ENCODE data around the gene C1orf35.

C1orf35 gene

DNA sequence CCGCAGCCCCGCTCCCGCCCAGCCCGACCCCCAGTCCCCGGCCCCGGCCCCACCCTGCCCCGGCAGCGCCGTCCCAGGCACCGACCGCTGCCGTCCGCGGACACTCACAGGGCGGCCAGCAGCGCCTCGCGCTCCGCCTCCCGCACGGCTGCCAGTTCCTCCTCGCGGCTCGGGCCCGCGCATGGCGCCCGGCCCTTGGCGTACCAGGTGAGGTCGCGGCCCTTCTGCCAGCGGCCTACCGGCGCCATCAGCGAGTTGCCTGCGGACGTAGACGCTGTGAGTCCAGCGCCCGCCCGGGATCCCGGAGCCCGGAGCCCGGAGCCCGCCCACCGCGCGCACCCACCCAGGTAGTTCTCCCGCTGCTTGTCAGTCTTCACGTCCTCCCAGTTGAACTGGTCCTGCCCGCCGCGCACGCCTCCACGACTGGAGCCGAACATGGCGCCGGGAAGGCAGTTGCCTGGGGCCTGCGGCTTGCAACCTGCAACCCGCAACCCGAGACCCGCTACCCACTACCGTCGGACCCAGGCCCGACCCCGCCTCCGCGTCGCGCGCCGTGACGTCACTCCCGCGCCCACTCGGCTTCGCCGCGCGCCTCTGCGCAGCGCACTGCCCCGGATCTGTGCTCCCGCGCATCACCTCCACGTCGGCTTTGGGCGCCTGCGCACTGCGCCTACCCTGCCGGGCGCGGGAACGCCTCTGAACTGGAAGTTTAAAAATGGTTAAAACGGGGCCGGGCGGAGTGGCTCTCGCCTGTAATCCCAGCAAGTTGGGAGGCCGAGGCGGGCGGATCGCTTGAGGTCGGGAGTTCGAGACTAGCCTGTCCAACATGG, at the start of gene C1orf35:
TSS of gene C1orf35 (minus strand) at position 535 of the 830 bp plus-strand sequence. CDS start at position 437, 98 bp downstream.
- peak; percentile 86 for ATAC-seq
- no peak for TF ChIP-seq ZNF8 (CRISPR knock-in tag; IDR thresholded peaks at IDR 0.05)
- TF ChIP-seq, protein P1, sequence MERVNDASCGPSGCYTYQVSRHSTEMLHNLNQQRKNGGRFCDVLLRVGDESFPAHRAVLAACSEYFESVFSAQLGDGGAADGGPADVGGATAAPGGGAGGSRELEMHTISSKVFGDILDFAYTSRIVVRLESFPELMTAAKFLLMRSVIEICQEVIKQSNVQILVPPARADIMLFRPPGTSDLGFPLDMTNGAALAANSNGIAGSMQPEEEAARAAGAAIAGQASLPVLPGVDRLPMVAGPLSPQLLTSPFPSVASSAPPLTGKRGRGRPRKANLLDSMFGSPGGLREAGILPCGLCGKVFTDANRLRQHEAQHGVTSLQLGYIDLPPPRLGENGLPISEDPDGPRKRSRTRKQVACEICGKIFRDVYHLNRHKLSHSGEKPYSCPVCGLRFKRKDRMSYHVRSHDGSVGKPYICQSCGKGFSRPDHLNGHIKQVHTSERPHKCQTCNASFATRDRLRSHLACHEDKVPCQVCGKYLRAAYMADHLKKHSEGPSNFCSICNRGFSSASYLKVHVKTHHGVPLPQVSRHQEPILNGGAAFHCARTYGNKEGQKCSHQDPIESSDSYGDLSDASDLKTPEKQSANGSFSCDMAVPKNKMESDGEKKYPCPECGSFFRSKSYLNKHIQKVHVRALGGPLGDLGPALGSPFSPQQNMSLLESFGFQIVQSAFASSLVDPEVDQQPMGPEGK (CRISPR knock-in tag; IDR thresholded peaks at IDR 0.05; ENCODE audit: borderline replicate concordance), result no peak

DNA sequence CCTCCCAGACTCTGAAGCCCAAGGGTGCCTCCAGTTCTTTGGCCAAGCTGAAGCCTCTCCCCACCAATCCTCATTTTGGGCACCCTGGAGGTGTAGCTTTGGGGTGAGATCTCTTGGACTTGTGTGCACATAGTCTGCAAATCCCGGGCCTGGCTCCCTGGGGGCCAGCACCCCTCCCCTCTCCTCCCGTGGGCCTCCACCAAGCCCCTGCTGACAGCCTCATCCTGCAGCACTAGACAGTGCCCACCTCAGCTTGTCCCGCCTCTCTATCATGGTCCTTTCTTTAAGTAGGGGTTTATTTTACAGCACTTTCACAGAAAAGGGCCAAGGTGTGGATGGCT, 49.8 kb upstream of the C1orf35 start:
- TF ChIP-seq RARB (CRISPR knock-in tag; IDR thresholded peaks at IDR 0.05), result no peak
- no peak for TF ChIP-seq ESRRG (CRISPR knock-in tag; IDR thresholded peaks at IDR 0.05)
- no peak for TF ChIP-seq GLIS3 (CRISPR knock-in tag; IDR thresholded peaks at IDR 0.05)
- no peak for TF ChIP-seq ZC3H10 (CRISPR knock-in tag; IDR thresholded peaks at IDR 0.05)
- ATAC-seq, result no peak

DNA sequence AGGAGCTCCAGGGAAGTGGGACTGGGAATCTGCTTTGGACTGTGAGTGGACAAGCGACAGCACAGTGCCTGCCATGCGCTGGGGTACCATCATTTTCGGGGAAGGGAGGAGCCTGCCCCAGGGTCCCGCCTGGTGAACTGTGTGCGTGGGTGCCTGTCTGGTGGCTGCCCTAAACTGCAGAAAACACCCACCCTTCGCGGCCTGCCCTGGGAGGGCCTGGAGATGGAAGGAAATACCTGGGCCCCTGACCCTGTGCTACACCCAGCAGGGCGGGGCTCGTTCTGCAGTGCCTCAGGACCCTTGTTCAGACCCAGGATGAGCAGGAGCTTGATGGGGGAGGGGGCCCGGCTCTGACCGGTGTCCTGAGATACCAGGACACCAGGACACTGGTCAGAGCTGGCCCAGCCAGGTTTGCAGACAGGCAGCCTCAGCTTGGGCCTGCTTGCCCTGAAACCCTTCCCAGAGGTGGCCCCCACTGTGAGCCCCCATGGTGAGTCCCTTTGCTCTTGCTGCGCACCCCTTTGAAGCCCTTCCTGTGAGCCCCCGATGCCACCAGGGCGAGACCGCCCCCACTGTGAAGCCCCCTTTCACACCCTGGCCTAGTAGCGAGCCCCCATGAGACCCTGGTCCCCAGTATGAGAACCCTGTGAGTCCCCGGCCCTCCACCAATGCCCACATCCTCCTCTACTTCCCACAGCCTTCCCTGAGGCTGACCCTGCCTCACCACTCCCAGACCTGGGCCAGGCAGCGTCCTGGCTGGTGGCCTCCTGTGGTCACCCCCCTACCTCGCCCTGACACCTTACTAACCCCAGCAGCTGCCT, 49.2 kb upstream of the C1orf35 start:
- TF ChIP-seq ZNF70 (CRISPR knock-in tag; IDR thresholded peaks at IDR 0.05), result no peak
- no peak for TF ChIP-seq RARB (CRISPR knock-in tag; IDR thresholded peaks at IDR 0.05)
- no peak for TF ChIP-seq BACH2 (CRISPR knock-in tag; IDR thresholded peaks at IDR 0.05; ENCODE audit: borderline replicate concordance)
- no peak for TF ChIP-seq ESRRG (CRISPR knock-in tag; IDR thresholded peaks at IDR 0.05)
- TF ChIP-seq PPARA (CRISPR knock-in tag; IDR thresholded peaks at IDR 0.05; ENCODE audit: borderline replicate concordance), result no peak
- TF ChIP-seq ARNTL (CRISPR knock-in tag; IDR thresholded peaks at IDR 0.05; ENCODE audit: borderline replicate concordance, low read depth), result no peak
- TF ChIP-seq TCF4 (CRISPR knock-in tag; IDR thresholded peaks at IDR 0.05; ENCODE audit: borderline replicate concordance), result no peak
- TF ChIP-seq, protein P2, sequence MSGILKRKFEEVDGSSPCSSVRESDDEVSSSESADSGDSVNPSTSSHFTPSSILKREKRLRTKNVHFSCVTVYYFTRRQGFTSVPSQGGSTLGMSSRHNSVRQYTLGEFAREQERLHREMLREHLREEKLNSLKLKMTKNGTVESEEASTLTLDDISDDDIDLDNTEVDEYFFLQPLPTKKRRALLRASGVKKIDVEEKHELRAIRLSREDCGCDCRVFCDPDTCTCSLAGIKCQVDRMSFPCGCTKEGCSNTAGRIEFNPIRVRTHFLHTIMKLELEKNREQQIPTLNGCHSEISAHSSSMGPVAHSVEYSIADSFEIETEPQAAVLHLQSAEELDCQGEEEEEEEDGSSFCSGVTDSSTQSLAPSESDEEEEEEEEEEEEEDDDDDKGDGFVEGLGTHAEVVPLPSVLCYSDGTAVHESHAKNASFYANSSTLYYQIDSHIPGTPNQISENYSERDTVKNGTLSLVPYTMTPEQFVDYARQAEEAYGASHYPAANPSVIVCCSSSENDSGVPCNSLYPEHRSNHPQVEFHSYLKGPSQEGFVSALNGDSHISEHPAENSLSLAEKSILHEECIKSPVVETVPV (CRISPR knock-in tag; IDR thresholded peaks at IDR 0.05), result no peak
- no peak for ATAC-seq

DNA sequence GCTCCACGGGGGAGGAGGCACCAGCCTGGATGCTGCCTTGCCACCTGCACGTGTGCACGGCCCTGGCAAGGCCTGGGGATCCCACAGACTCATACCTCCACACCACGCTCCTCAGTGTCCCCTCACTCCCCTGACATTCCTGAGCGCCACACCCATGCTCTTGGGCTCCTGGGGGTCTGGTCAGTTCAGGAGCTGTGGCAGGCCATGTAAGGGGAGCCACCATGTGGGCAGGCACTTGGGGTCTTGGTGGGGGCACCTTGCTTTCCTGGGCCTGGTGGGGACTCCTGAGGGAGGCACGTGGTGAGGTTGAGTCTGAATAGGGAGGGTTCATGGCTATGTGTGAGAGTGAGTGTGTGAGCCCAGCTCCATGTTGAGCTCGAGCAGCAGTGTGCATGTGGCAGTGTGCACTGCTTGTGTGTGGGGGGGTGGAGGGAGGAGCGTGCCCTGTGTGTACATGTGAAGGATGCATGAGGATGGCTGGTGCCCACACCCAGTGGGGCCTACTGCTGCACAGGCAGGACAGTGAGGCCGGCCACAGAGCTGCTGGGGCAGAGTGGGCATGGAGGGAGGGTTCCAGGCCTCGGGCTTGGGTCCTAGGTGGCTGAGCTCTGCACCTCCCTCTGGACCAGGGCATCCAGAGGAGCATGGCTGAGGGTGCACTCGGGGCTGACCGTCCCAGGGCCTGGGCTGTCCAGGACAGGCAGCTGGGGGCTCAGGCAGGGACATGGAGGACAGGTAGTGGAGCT, 48.2 kb upstream of the C1orf35 start:
- TF ChIP-seq ZFP3 (CRISPR knock-in tag; IDR thresholded peaks at IDR 0.05), result no peak
- TF ChIP-seq, protein P1 (CRISPR knock-in tag; IDR thresholded peaks at IDR 0.05; ENCODE audit: borderline replicate concordance), result no peak
- TF ChIP-seq, protein P3, sequence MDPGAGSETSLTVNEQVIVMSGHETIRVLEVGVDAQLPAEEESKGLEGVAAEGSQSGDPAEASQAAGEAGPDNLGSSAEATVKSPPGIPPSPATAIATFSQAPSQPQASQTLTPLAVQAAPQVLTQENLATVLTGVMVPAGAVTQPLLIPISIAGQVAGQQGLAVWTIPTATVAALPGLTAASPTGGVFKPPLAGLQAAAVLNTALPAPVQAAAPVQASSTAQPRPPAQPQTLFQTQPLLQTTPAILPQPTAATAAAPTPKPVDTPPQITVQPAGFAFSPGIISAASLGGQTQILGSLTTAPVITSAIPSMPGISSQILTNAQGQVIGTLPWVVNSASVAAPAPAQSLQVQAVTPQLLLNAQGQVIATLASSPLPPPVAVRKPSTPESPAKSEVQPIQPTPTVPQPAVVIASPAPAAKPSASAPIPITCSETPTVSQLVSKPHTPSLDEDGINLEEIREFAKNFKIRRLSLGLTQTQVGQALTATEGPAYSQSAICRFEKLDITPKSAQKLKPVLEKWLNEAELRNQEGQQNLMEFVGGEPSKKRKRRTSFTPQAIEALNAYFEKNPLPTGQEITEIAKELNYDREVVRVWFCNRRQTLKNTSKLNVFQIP (CRISPR knock-in tag; IDR thresholded peaks at IDR 0.05; ENCODE audit: borderline replicate concordance, low read depth), result no peak
- no peak for TF ChIP-seq ESRRG (CRISPR knock-in tag; IDR thresholded peaks at IDR 0.05)
- no peak for TF ChIP-seq ZFP30 (CRISPR knock-in tag; IDR thresholded peaks at IDR 0.05)
- TF ChIP-seq, protein P2 (CRISPR knock-in tag; IDR thresholded peaks at IDR 0.05), result no peak
- TF ChIP-seq GLIS3 (CRISPR knock-in tag; IDR thresholded peaks at IDR 0.05), result no peak
- TF ChIP-seq ZNF565 (CRISPR knock-in tag; conservative IDR thresholded peaks at IDR 0.05; ENCODE audit: low read depth), result no peak
- TF ChIP-seq ISL1 (CRISPR knock-in tag; IDR thresholded peaks at IDR 0.05), result no peak
- TF ChIP-seq SNAI2 (CRISPR knock-in tag; IDR thresholded peaks at IDR 0.05), result no peak
- TF ChIP-seq, protein P4, sequence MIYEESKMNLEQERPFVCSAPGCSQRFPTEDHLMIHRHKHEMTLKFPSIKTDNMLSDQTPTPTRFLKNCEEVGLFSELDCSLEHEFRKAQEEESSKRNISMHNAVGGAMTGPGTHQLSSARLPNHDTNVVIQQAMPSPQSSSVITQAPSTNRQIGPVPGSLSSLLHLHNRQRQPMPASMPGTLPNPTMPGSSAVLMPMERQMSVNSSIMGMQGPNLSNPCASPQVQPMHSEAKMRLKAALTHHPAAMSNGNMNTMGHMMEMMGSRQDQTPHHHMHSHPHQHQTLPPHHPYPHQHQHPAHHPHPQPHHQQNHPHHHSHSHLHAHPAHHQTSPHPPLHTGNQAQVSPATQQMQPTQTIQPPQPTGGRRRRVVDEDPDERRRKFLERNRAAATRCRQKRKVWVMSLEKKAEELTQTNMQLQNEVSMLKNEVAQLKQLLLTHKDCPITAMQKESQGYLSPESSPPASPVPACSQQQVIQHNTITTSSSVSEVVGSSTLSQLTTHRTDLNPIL (CRISPR knock-in tag; IDR thresholded peaks at IDR 0.05; ENCODE audit: low read depth), result no peak
- ATAC-seq, result peak; percentile 1
